Hepatocyte (in vitro differentiated cells): Measurements from ENCODE around the gene APPL2. TPM values are rescaled to one million over a fixed set of nuclear protein-coding genes. Genes with fewer than 3 reads are reported as not detected.

Experiments
- DNase-seq: peaks from one replicate; pipeline ENCODE4 v3.0.0-alpha.2; 2016; ENCODE audit warnings: low spot score
- H2AFZ ChIP-seq: fragments of 200-600 bp; sonication (generic); 2 replicates; pipeline ENCODE4 v1.6.0; 2016; ENCODE audit warnings: antibody characterized with exemption, mild to moderate bottlenecking
- H3K27ac ChIP-seq: fragments of 200-600 bp; sonication (generic); 2 replicates; pipeline ENCODE4 v1.5.1; 2016; ENCODE audit warnings: mild to moderate bottlenecking
- H3K27me3 ChIP-seq: fragments of 200-600 bp; sonication (generic); 2 replicates; pipeline ENCODE4 v1.6.1; 2016
- H3K36me3 ChIP-seq: fragments of 200-600 bp; sonication (generic); replicated peaks from 2 replicates; pipeline ENCODE4 v1.5.1; 2016; ENCODE audit warnings: low read depth; ENCODE audit not compliant: insufficient read depth
- H3K4me1 ChIP-seq: fragments of 200-600 bp; sonication (generic); 2 replicates; pipeline ENCODE4 v1.5.1; 2016; ENCODE audit warnings: mild to moderate bottlenecking, moderate library complexity; ENCODE audit not compliant: insufficient read depth
- H3K4me2 ChIP-seq: fragments of 200-600 bp; sonication (generic); 2 replicates; pipeline ENCODE4 v1.6.0; 2016
- H3K4me3 ChIP-seq: fragments of 200-600 bp; sonication (generic); 2 replicates; pipeline ENCODE4 v1.5.1; 2016; ENCODE audit warnings: mild to moderate bottlenecking
- H3K79me2 ChIP-seq: fragments of 200-600 bp; sonication (generic); 2 replicates; pipeline ENCODE4 v1.6.0; 2017; ENCODE audit warnings: mild to moderate bottlenecking
- H3K9me2 ChIP-seq: fragments of 200-600 bp; sonication (generic); replicated peaks from 2 replicates; pipeline ENCODE4 v1.6.0; 2017; ENCODE audit warnings: mild to moderate bottlenecking; ENCODE audit not compliant: insufficient read depth
- H3K9me3 ChIP-seq: fragments of 200-600 bp; sonication (generic); 2 replicates; pipeline ENCODE4 v1.5.1; 2016; ENCODE audit warnings: low read depth, mild to moderate bottlenecking
- H4K20me1 ChIP-seq: fragments of 200-600 bp; sonication (generic); 2 replicates; pipeline ENCODE4 v1.6.0; 2016; ENCODE audit warnings: mild to moderate bottlenecking; ENCODE audit not compliant: insufficient read depth, poor library complexity, severe bottlenecking
- EZH2 ChIP-seq: fragments of 200-600 bp; sonication (generic); IDR thresholded peaks from 2 replicates; pipeline ENCODE4 v1.6.1; 2016; ENCODE audit warnings: antibody characterized with exemption, mild to moderate bottlenecking, borderline replicate concordance
- EZH2phosphoT487 ChIP-seq: fragments of 200-600 bp; sonication (generic); IDR thresholded peaks from one replicate; pipeline ENCODE4 v1.6.1; 2018; ENCODE audit warnings: antibody characterized with exemption, mild to moderate bottlenecking, low read depth, moderate library complexity; ENCODE audit not compliant: unreplicated experiment, severe bottlenecking
- WGBS: methylation state at CpG from one replicate; pipeline ENCODE4 v1.1.6; 2016; ENCODE audit warnings: low lambda C conversion rate; ENCODE audit errors: missing lambda C conversion rate; 5-methylcytosine and 5-hydroxymethylcytosine counted together
- polyA plus RNA-seq: library from polyadenylated mRNA; unstranded; fragments of >200 nt; fragmentation: Nextera tagmentation; extraction: Ambion mirVana; gene quantifications from 2 replicates; pipeline ENCODE4 v1.2.1, GENCODE V29; 2016
- total RNA-seq: library from RNA; depleted of rRNA; stranded (reverse); fragments of >200 nt; gene quantifications from 2 replicates; pipeline ENCODE4 v1.2.3, GENCODE V29; 2014
- TF ChIP-seq, protein P1 (sequence below): fragments of 200-600 bp; sonication (generic); IDR thresholded peaks from 2 replicates; pipeline ENCODE4 v1.5.1; 2016; ENCODE audit warnings: antibody characterized with exemption, mild to moderate bottlenecking; ENCODE audit not compliant: poor library complexity

APPL2 gene
- total and polyA plus RNA-seq, 2 experiments from 2014 or later, result 42.2 to 74.1 TPM

DNA sequence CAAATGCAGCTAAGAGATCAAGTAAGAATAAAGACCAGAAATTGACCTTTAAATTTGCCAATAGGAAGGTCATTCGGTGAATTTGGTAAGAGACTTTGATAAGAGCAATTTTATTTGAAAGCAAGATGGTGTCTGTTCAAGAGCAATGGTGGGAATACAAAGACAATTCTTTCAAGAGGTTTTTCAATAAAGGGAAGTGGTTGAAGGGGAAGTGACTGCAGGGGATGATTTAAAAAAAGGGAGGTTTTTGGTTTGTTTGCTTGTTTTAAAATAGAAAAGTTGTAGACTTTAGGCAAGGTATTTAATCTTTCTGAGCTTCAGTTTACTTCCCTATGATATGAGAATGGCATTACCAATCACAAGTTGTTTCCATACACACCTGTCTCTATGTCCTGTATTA is 4.3 kb upstream of the APPL2 start:
- no peak for TF ChIP-seq EZH2
- no peak for TF ChIP-seq EZH2phosphoT487
- TF ChIP-seq, protein P1, sequence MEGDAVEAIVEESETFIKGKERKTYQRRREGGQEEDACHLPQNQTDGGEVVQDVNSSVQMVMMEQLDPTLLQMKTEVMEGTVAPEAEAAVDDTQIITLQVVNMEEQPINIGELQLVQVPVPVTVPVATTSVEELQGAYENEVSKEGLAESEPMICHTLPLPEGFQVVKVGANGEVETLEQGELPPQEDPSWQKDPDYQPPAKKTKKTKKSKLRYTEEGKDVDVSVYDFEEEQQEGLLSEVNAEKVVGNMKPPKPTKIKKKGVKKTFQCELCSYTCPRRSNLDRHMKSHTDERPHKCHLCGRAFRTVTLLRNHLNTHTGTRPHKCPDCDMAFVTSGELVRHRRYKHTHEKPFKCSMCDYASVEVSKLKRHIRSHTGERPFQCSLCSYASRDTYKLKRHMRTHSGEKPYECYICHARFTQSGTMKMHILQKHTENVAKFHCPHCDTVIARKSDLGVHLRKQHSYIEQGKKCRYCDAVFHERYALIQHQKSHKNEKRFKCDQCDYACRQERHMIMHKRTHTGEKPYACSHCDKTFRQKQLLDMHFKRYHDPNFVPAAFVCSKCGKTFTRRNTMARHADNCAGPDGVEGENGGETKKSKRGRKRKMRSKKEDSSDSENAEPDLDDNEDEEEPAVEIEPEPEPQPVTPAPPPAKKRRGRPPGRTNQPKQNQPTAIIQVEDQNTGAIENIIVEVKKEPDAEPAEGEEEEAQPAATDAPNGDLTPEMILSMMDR, result no peak
- Histone ChIP-seq H3K27ac (no peak overlapping the region), H4K20me1 (no peaks in the 10 kb centered on the region), H3K9me3 (no peaks in the 10 kb centered on the region), H3K27me3 (no peaks in the 10 kb centered on the region), H3K36me3 (no peaks in the 10 kb centered on the region), H2AFZ (no peak overlapping the region), H3K9me2 (no peaks in the 10 kb centered on the region), H3K4me1 (peaks cover 5% of the 10 kb centered on the region), H3K79me2 (peaks cover 4% of the 10 kb centered on the region), H3K4me3 (no peak overlapping the region), H3K4me2 (no peak overlapping the region)
- WGBS, result 79% methylated on average over 1 of the region's 1 CpG
- DNase-seq, result no peak

GRCh38 chr12:105239304-105239703 is 3.3 kb upstream of the APPL2 start:
- Histone ChIP-seq H3K36me3 (no peaks in the 10 kb centered on the region), H3K27me3 (no peaks in the 10 kb centered on the region), H3K9me2 (no peaks in the 10 kb centered on the region), H3K4me2 (no peak overlapping the region), H3K9me3 (no peaks in the 10 kb centered on the region), H3K27ac (no peak overlapping the region), H3K4me1 (peaks cover 8% of the 10 kb centered on the region), H4K20me1 (no peaks in the 10 kb centered on the region), H3K79me2 (peaks cover 13% of the 10 kb centered on the region), H2AFZ (no peak overlapping the region), H3K4me3 (no peak overlapping the region)
- TF ChIP-seq, protein P1, result no peak
- TF ChIP-seq EZH2phosphoT487, result no peak
- TF ChIP-seq EZH2, result no peak
- WGBS, result 83% methylated on average over 5 of the region's 5 CpGs
- no peak for DNase-seq

- Histone ChIP-seq H3K4me2 (no peak overlapping the region), H3K27ac (no peak overlapping the region), H2AFZ (no peak overlapping the region), H3K9me2 (no peaks in the 10 kb centered on the region), H3K4me3 (no peak overlapping the region), H3K9me3 (no peaks in the 10 kb centered on the region), H3K79me2 (peaks cover 29% of the 10 kb centered on the region), H3K36me3 (no peaks in the 10 kb centered on the region), H4K20me1 (no peaks in the 10 kb centered on the region), H3K27me3 (no peaks in the 10 kb centered on the region), H3K4me1 (peaks cover 25% of the 10 kb centered on the region)
- no peak for DNase-seq
- no peak for TF ChIP-seq EZH2phosphoT487
- no peak for TF ChIP-seq EZH2
- WGBS, result 95% methylated on average over 2 of the region's 2 CpGs
Observed at GRCh38 chr12:105237666-105238065, 1.7 kb upstream of the APPL2 start.

- no peaks in the 10 kb centered on the region for H3K27me3 ChIP-seq
- no peaks in the 10 kb centered on the region for H3K9me3 ChIP-seq
- no peaks in the 10 kb centered on the region for H3K36me3 ChIP-seq
- H4K20me1 ChIP-seq, result no peaks in the 10 kb centered on the region
- H3K79me2 ChIP-seq, result peaks cover 53% of the 10 kb centered on the region
- TF ChIP-seq EZH2, result no peak
- TF ChIP-seq, protein P1, result no peak
- TF ChIP-seq EZH2phosphoT487, result no peak
- H2AFZ ChIP-seq, result peak overlapping the region; percentile 80
- H3K4me3 ChIP-seq, result peak overlapping the region; percentile 91
- H3K9me2 ChIP-seq, result no peaks in the 10 kb centered on the region
- H3K27ac ChIP-seq, result peak overlapping the region; percentile 95
- WGBS, result 1% methylated on average over 9 of the region's 9 CpGs
- DNase-seq, result no peak
- peak overlapping the region; percentile 72 for H3K4me2 ChIP-seq
- H3K4me1 ChIP-seq, result peaks cover 40% of the 10 kb centered on the region
Observed at GRCh38 chr12:105235281-105235731, 668 bp downstream of the APPL2 start.
